Body of pancreas (tissue), 4 donors: Measurements from ENCODE around the gene TENM4.

Experiments used
- CTCF ChIP-seq, 7 experiments: fragments of 450-650 bp in 4 of 7; fragments of 200-600 bp in 3 of 7; sonication (generic) in 3 of 7; IDR thresholded peaks; one replicate each; pipeline ENCODE4 v1.5.1; 2016 to 2019; ENCODE audit warnings: antibody characterized with exemption in 7 of 7
- POLR2A ChIP-seq, 3 donors: fragments of 450-650 bp; IDR thresholded peaks; one replicate each; pipeline ENCODE4 v1.6.1; 2016; ENCODE audit warnings: antibody characterized with exemption in 3 of 3, mild to moderate bottlenecking in 2 of 3

- TF ChIP-seq CTCF (IDR thresholded peaks at IDR 0.05): no peak
- no peak for TF ChIP-seq POLR2A (IDR thresholded peaks at IDR 0.05)
These were observed 462.0 kb downstream of the TENM4 start for GRCh38 chr11:78978831-78979230.
